Endothelial cell of umbilical vein (primary cell): Measurements from ENCODE around the gene SPTB. TPM values are rescaled to one million over a fixed set of nuclear protein-coding genes. Genes with fewer than 3 reads are reported as not detected.

Source experiments
- BruUV-seq: library from RNA; stranded (reverse); fragments of 400-500 nt; replicated peaks from 2 replicates; lab custom pipeline; 2021; lab: Mats Ljungman, UMichigan
- CTCF ChIA-PET: fragments of 300-600, 350-600 bp; sonication (Branson Sonifier 250); formaldehyde crosslinking; loops from one replicate; lab custom pipeline; 2021; ENCODE audit warnings: antibody characterized with exemption, inconsistent platforms; lab: Charles Lee
- POLR2A ChIA-PET: fragments of 300-600, 350-600 bp; sonication (Branson Sonifier 250); formaldehyde crosslinking; loops from one replicate; lab custom pipeline; 2021; ENCODE audit warnings: antibody characterized with exemption, inconsistent platforms; lab: Charles Lee
- DNase-seq: peaks from one replicate; pipeline ENCODE4 v3.0.0-alpha.2; 2011; ENCODE audit warnings: low read depth, low spot score
- FAIRE-seq: peaks from 2 replicates; lab custom pipeline; 2011; peaks lifted over from hg19 to GRCh38; lab: Jason Lieb, UNC
- H2AFZ ChIP-seq: 2 replicates; pipeline ENCODE4 v1.6.0; 2012; ENCODE audit warnings: low read depth, low read length, control low read depth, inconsistent platforms
- H3K27ac ChIP-seq: 2 replicates; pipeline ENCODE4 v1.5.1; 2011; ENCODE audit warnings: low read depth, mild to moderate bottlenecking, control low read depth, low read length, moderate library complexity; ENCODE audit not compliant: insufficient read depth
- H3K27me3 ChIP-seq, 2 experiments: 2 replicates each; pipeline versions ENCODE4 v1.6.0 to v1.6.1; 2011; ENCODE audit warnings: low read length in 2 of 2, mixed read lengths in 1 of 2; ENCODE audit not compliant: control insufficient read depth in 2 of 2, insufficient read depth in 2 of 2
- H3K36me3 ChIP-seq, 2 experiments: 2 replicates in 1 of 2; 3 replicates in 1 of 2; pipeline ENCODE4 v1.5.1; 2011; ENCODE audit warnings: low read length in 2 of 2, mild to moderate bottlenecking in 1 of 2, moderate library complexity in 1 of 2; ENCODE audit not compliant: control insufficient read depth in 2 of 2, insufficient read depth in 2 of 2; ENCODE audit errors: extremely low read depth in 1 of 2
- H3K4me1 ChIP-seq: 3 replicates; pipeline ENCODE4 v1.5.1; 2011; ENCODE audit warnings: mild to moderate bottlenecking, low read length; ENCODE audit not compliant: control insufficient read depth, insufficient read depth; ENCODE audit errors: extremely low read depth
- H3K4me2 ChIP-seq: 2 replicates; pipeline ENCODE4 v1.6.1; 2011; ENCODE audit warnings: low read length, control low read depth, mixed read lengths; ENCODE audit not compliant: insufficient read depth
- H3K4me3 ChIP-seq, 3 experiments: fragments of 200-600 bp in 1 of 3; sonication (generic), shearing (Covaris generic) in 1 of 3; replicated peaks in 1 of 3; 2 replicates each; pipeline ENCODE4 v1.5.1; 2011 to 2016; ENCODE audit warnings: control low read depth in 3 of 3, low read length in 3 of 3, mild to moderate bottlenecking in 2 of 3, inconsistent platforms in 1 of 3, low read depth in 1 of 3, moderate library complexity in 1 of 3; ENCODE audit not compliant: insufficient read depth in 1 of 3
- H3K79me2 ChIP-seq: 2 replicates; pipeline ENCODE4 v1.6.0; 2012; ENCODE audit warnings: low read length, inconsistent platforms; ENCODE audit not compliant: control insufficient read depth, insufficient read depth
- H3K9ac ChIP-seq: replicated peaks from 2 replicates; pipeline ENCODE3; 2011; ENCODE audit warnings: low read length, control low read depth; ENCODE audit not compliant: insufficient read depth; ENCODE audit errors: extremely low read depth
- H3K9me1 ChIP-seq: replicated peaks from 3 replicates; pipeline ENCODE4 v1.6.0; 2011; ENCODE audit warnings: mild to moderate bottlenecking, low read length; ENCODE audit not compliant: control insufficient read depth, insufficient read depth; ENCODE audit errors: extremely low read depth
- H3K9me3 ChIP-seq: replicated peaks from 2 replicates; pipeline ENCODE4 v1.5.1; 2012; ENCODE audit warnings: low read length, inconsistent platforms; ENCODE audit not compliant: control insufficient read depth, insufficient read depth
- H4K20me1 ChIP-seq: replicated peaks from 2 replicates; pipeline ENCODE3; 2011; ENCODE audit warnings: mild to moderate bottlenecking, low read length; ENCODE audit not compliant: control insufficient read depth, insufficient read depth; ENCODE audit errors: extremely low read depth
- CTCF ChIP-seq, 2 donors: IDR thresholded peaks; 1 replicate in 1 of 2; 2 replicates in 1 of 2; pipeline ENCODE4 v1.5.1; 2011; ENCODE audit warnings: low read length in 2 of 2, mild to moderate bottlenecking in 2 of 2, moderate library complexity in 2 of 2, control low read depth in 1 of 2, inconsistent platforms in 1 of 2, low read depth in 1 of 2; ENCODE audit not compliant: insufficient read depth in 1 of 2; ENCODE audit errors: extremely low read depth in 1 of 2
- EZH2 ChIP-seq: IDR thresholded peaks from 2 replicates; pipeline ENCODE4 v1.6.1; 2012; ENCODE audit warnings: borderline replicate concordance, low read depth, mild to moderate bottlenecking, moderate library complexity, low read length, inconsistent platforms; ENCODE audit not compliant: severe bottlenecking
- FOS ChIP-seq: IDR thresholded peaks from 2 replicates; pipeline ENCODE4 v1.6.1; 2011; ENCODE audit warnings: mild to moderate bottlenecking, low read length, moderate library complexity, borderline replicate concordance; ENCODE audit not compliant: insufficient read depth
- GATA2 ChIP-seq: IDR thresholded peaks from 2 replicates; pipeline ENCODE4 v1.7.0; 2011; ENCODE audit warnings: low read depth, mild to moderate bottlenecking, moderate library complexity, mixed read lengths, low read length; ENCODE audit not compliant: insufficient read length, insufficient read depth
- JUN ChIP-seq: IDR thresholded peaks from 2 replicates; pipeline ENCODE4 v1.6.1; 2011; ENCODE audit warnings: borderline replicate concordance, low read depth; ENCODE audit not compliant: insufficient read length, insufficient read depth
- MAX ChIP-seq: IDR thresholded peaks from 2 replicates; pipeline ENCODE4 v1.6.1; 2011; ENCODE audit not compliant: insufficient read depth, insufficient read length
- MYC ChIP-seq: IDR thresholded peaks from one replicate; pipeline ENCODE4 v1.6.1; 2011; ENCODE audit warnings: mild to moderate bottlenecking, low read depth, low read length
- POLR2A ChIP-seq: IDR thresholded peaks from 2 replicates; pipeline ENCODE4 v1.6.1; 2012; ENCODE audit warnings: low read depth, mild to moderate bottlenecking, control low read depth, low read length
- POLR2AphosphoS5 ChIP-seq: IDR thresholded peaks from 2 replicates; pipeline ENCODE4 v1.6.1; 2012; ENCODE audit warnings: low read depth, mild to moderate bottlenecking, control low read depth, low read length, moderate library complexity; ENCODE audit not compliant: insufficient read depth
- dilution Hi-C: fragments of 300-500 bp; cut with MboI; formaldehyde crosslinking; loops from one replicate; pipeline ENCODE4 v1.15.0; 2019; ENCODE audit warnings: low sequenced_read_pairs; ENCODE audit not compliant: extremely low pct_ligation_motif_present
- intact Hi-C: fragments of 100-400 bp; cut with micrococcal nuclease; formaldehyde crosslinking; loops from one replicate; pipeline ENCODE4 v1.10.0; 2022
- polyA plus RNA-seq, 4 experiments: library from polyadenylated mRNA; depleted of rRNA in 3 of 4; stranded (reverse) in 3 of 4; unstranded in 1 of 4; fragments of >200 nt; gene quantifications; 2 replicates each; pipeline versions ENCODE4 v1.2.1 to v1.2.3, GENCODE V29; 2011 to 2012; ENCODE audit warnings: missing spikeins in 1 of 4
- total RNA-seq: library from RNA; stranded (reverse); gene quantifications from 2 replicates; pipeline ENCODE4 v1.2.3, GENCODE V29; 2021

SPTB gene
- total and polyA plus RNA-seq, 2 donors (not counting 3 experiments of a cell fraction or from before 2014, with no cell fraction given), result 0.03 to 0.07 TPM

- Histone ChIP-seq H3K27me3 (peaks cover 11 to 17% of the 10 kb centered on the region in 2 experiments), H3K4me2 (no peak overlapping the region), H3K27ac (no peak overlapping the region), H3K9me1 (no peaks in the 10 kb centered on the region), H3K9me3 (no peaks in the 10 kb centered on the region), H3K4me3 (no peak overlapping the region), H3K36me3 (no peaks in the 10 kb centered on the region), H4K20me1 (no peaks in the 10 kb centered on the region), H3K4me1 (no peaks in the 10 kb centered on the region), H2AFZ (no peak overlapping the region), H3K9ac (no peak overlapping the region), H3K79me2 (no peaks in the 10 kb centered on the region)
- no TSS peak for BruUV-seq
- no peak for DNase-seq
- TF ChIP-seq EZH2, result no peak
- TF ChIP-seq GATA2, result no peak
- TF ChIP-seq CTCF (IDR thresholded peaks at IDR 0.05; ENCODE audit: extremely low read depth in 1 of 2, insufficient read depth in 1 of 2, low read depth in 1 of 2, low read length in 2 of 2), result no peak
- no peak for TF ChIP-seq JUN
- TF ChIP-seq POLR2A, result no peak
- TF ChIP-seq POLR2AphosphoS5, result no peak
- no peak for TF ChIP-seq MYC
- no peak for TF ChIP-seq FOS
- TF ChIP-seq MAX, result no peak
- dilution Hi-C loops, result no loop called here
- ChIA-PET POLR2A (interaction anchor here (0.7 kb wide), 1 partner anchor 279 kb away, joined by 4 read pairs; no protein-coding TSS in a partner anchor), CTCF (interaction anchor here (1.1 to 1.7 kb wide), 3 partner anchors 9 to 15 kb away, joined by 3 to 7 read pairs (median 6); no protein-coding TSS in a partner anchor)
- intact Hi-C loops, result no loop called here
- FAIRE-seq, result no peak
Observed at GRCh38 chr14:64808449-64808848, 71.3 kb downstream of the SPTB start.
